Keratinocyte (primary cell): ENCODE data around the gene TGM4. TPM values are rescaled to one million over a fixed set of nuclear protein-coding genes. Genes with fewer than 3 reads are reported as not detected.

ENCODE experiments used
- DNase-seq: peaks from one replicate; pipeline ENCODE4 v3.0.0-alpha.2; 2011; ENCODE audit warnings: low read depth, missing footprints, low spot score
- FAIRE-seq: peaks from 2 replicates; lab custom pipeline; 2011; peaks lifted over from hg19 to GRCh38; lab: Jason Lieb, UNC
- H2AFZ ChIP-seq: 2 replicates; pipeline ENCODE4 v1.6.0; 2012; ENCODE audit warnings: low read length, control low read depth, inconsistent platforms; ENCODE audit not compliant: control insufficient read depth
- H3K27ac ChIP-seq: 2 replicates; pipeline ENCODE4 v1.5.1; 2011; ENCODE audit warnings: low read length; ENCODE audit not compliant: control insufficient read depth, insufficient read depth
- H3K27me3 ChIP-seq: 3 replicates; pipeline ENCODE4 v1.6.0; 2011; ENCODE audit warnings: low read length; ENCODE audit not compliant: control insufficient read depth, insufficient read depth; ENCODE audit errors: extremely low read depth
- H3K36me3 ChIP-seq, 2 experiments: 2 replicates in 1 of 2; 3 replicates in 1 of 2; pipeline ENCODE4 v1.5.1; 2011; ENCODE audit warnings: low read length in 2 of 2, mild to moderate bottlenecking in 1 of 2; ENCODE audit not compliant: control insufficient read depth in 2 of 2, insufficient read depth in 2 of 2; ENCODE audit errors: extremely low read depth in 1 of 2
- H3K4me1 ChIP-seq: 3 replicates; pipeline ENCODE4 v1.5.1; 2011; ENCODE audit warnings: low read length; ENCODE audit not compliant: control insufficient read depth, insufficient read depth; ENCODE audit errors: extremely low read depth
- H3K4me2 ChIP-seq: 3 replicates; pipeline ENCODE4 v1.6.0; 2011; ENCODE audit warnings: low read depth, low read length; ENCODE audit not compliant: control insufficient read depth, insufficient read depth; ENCODE audit errors: extremely low read depth
- H3K4me3 ChIP-seq, 3 experiments: fragments of 200-600 bp in 1 of 3; sonication (generic) in 1 of 3; 2 replicates in 2 of 3; 3 replicates in 1 of 3; pipeline ENCODE4 v1.5.1; 2011 to 2016; ENCODE audit warnings: low read length in 3 of 3, mild to moderate bottlenecking in 3 of 3, control low read depth in 2 of 3, inconsistent platforms in 1 of 3, low read depth in 1 of 3, mixed read lengths in 1 of 3, mixed run types in 1 of 3, moderate library complexity in 1 of 3; ENCODE audit not compliant: control insufficient read depth in 2 of 3, insufficient read depth in 2 of 3; ENCODE audit errors: extremely low read depth in 1 of 3
- H3K79me2 ChIP-seq: 2 replicates; pipeline ENCODE4 v1.6.0; 2012; ENCODE audit warnings: low read length; ENCODE audit not compliant: control insufficient read depth, insufficient read depth
- H3K9ac ChIP-seq: 3 replicates; pipeline ENCODE4 v1.6.0; 2011; ENCODE audit warnings: low read length; ENCODE audit not compliant: control insufficient read depth, insufficient read depth; ENCODE audit errors: extremely low read depth
- H3K9me1 ChIP-seq: 3 replicates; pipeline ENCODE4 v1.6.0; 2011; ENCODE audit warnings: low read length; ENCODE audit not compliant: control insufficient read depth, insufficient read depth; ENCODE audit errors: extremely low read depth
- H3K9me3 ChIP-seq: 2 replicates; pipeline ENCODE4 v1.5.1; 2012; ENCODE audit warnings: low read depth, low read length; ENCODE audit not compliant: control insufficient read depth
- H4K20me1 ChIP-seq: 3 replicates; pipeline ENCODE4 v1.6.0; 2011; ENCODE audit warnings: low read length; ENCODE audit not compliant: control insufficient read depth, insufficient read depth; ENCODE audit errors: extremely low read depth
- EZH2 ChIP-seq: IDR thresholded peaks from one replicate; pipeline ENCODE4 v1.6.1; 2012; ENCODE audit warnings: inconsistent platforms, mild to moderate bottlenecking, low read length, moderate library complexity
- dilution Hi-C: fragments of 300-500 bp; cut with MboI; formaldehyde crosslinking; loops from one replicate; pipeline ENCODE4 v1.7.0; 2020; ENCODE audit warnings: low sequenced_read_pairs; ENCODE audit not compliant: extremely low pct_ligation_motif_present
- polyA plus RNA-seq, 5 experiments: library from polyadenylated mRNA; depleted of rRNA in 3 of 5; stranded (reverse) in 3 of 5; stranded (forward) in 1 of 5; unstranded in 1 of 5; fragments of >200 nt; gene quantifications; 1 replicate in 1 of 5; 2 replicates in 3 of 5; 3 replicates in 1 of 5; pipeline versions ENCODE4 v1.2.1 to v1.2.3, GENCODE V29; 2011 to 2012; ENCODE audit warnings: missing spikeins in 2 of 5, low read depth in 1 of 5, low replicate concordance in 1 of 5
- TF ChIP-seq, protein P1 (sequence below), 3 experiments: IDR thresholded peaks in 1 of 3; conservative IDR thresholded peaks in 1 of 3; optimal IDR thresholded peaks in 1 of 3; 2 replicates in 2 of 3; 3 replicates in 1 of 3; pipeline versions ENCODE3 to v1.5.1; 2011; ENCODE audit warnings: low read length in 3 of 3, mild to moderate bottlenecking in 3 of 3, moderate library complexity in 2 of 3, control low read depth in 1 of 3, inconsistent platforms in 1 of 3; ENCODE audit not compliant: insufficient read depth in 2 of 3; ENCODE audit errors: extremely low read depth in 1 of 3

TGM4 gene
- polyA plus RNA-seq, 1 donor (not counting 4 experiments of a cell fraction or from before 2014, with no cell fraction given) = 1.3 TPM

DNA sequence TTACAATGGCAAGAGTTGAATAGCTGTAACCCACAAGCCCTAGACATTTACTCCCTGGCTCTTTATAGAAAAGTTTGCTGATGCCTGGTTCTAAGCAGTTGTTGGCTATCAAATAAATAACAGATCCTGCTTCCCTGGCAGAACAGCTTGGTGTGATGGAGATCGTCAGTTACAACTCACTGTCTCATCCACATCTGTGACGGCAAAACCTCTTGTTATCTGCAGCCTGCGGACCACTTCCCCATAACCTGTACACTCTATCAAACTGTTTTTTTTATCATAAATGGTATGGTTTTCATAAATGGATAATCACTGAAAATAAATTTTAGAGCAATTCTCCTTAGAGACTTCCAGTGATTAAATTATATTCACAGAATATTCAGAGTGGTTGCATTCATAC lies 87.5 kb downstream of the TGM4 start:
- FAIRE-seq = no peak
- H3K27ac ChIP-seq = no peak overlapping the region
- H3K9me3 ChIP-seq = no peaks in the 10 kb centered on the region
- no peaks in the 10 kb centered on the region for H3K27me3 ChIP-seq
- H3K9ac ChIP-seq = no peak overlapping the region
- H4K20me1 ChIP-seq = peaks cover 4% of the 10 kb centered on the region
- peaks cover 2% of the 10 kb centered on the region for H3K9me1 ChIP-seq
- H3K4me3 ChIP-seq = no peak overlapping the region
- H3K4me1 ChIP-seq = peaks cover 44% of the 10 kb centered on the region
- no peak overlapping the region for H2AFZ ChIP-seq
- H3K36me3 ChIP-seq = peaks cover 2 to 9% of the 10 kb centered on the region in 2 experiments
- H3K4me2 ChIP-seq = no peak overlapping the region
- DNase-seq = no peak
- H3K79me2 ChIP-seq = peaks cover 84% of the 10 kb centered on the region
- dilution Hi-C loops = no loop called here
- no peak for TF ChIP-seq EZH2
- TF ChIP-seq, protein P1, sequence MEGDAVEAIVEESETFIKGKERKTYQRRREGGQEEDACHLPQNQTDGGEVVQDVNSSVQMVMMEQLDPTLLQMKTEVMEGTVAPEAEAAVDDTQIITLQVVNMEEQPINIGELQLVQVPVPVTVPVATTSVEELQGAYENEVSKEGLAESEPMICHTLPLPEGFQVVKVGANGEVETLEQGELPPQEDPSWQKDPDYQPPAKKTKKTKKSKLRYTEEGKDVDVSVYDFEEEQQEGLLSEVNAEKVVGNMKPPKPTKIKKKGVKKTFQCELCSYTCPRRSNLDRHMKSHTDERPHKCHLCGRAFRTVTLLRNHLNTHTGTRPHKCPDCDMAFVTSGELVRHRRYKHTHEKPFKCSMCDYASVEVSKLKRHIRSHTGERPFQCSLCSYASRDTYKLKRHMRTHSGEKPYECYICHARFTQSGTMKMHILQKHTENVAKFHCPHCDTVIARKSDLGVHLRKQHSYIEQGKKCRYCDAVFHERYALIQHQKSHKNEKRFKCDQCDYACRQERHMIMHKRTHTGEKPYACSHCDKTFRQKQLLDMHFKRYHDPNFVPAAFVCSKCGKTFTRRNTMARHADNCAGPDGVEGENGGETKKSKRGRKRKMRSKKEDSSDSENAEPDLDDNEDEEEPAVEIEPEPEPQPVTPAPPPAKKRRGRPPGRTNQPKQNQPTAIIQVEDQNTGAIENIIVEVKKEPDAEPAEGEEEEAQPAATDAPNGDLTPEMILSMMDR (optimal IDR thresholded peaks at IDR 0.05 in 1 of 3, IDR thresholded peaks at IDR 0.05 in 1 of 3, conservative IDR thresholded peaks at IDR 0.05 in 1 of 3; ENCODE audit: extremely low read depth in 1 of 3, insufficient read depth in 2 of 3, low read length in 3 of 3) = no peak

DNA sequence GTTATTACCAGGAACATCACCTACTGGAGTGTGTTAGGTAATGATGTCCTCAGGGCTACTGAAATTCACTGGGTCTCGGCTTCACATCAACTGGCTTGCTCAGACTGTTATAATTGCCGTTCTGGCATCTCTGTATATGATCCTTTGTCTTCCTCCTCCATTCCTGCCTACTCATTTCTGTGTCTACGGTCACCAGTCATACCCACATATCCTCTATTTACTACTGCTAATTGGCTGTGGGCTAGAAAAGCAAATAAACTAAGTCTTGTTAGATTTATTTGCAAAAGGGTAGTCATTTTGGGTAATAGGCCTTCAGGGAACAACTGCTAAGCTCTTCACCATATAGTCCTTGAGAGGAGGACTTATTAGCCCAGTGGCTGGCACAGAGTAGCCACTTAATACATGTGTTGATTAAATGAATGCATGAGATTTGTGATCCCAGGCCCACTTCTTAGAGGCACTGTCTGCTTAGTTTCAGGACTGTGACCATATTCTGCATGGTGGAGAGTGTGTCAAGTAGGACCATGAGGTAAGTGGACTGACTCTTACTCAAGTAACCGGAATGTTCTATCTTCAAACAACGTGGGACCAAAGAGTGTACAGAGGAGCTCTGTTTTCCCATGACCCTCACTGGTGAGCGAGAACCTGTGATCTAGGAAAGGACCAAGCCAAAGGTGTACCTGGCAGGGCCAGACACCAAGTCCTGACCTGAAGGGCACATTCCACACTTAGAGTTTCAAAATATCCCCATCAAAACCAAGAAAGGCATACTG lies 88.4 kb downstream of the TGM4 start:
- no peak for DNase-seq
- dilution Hi-C loops = no loop called here
- Histone ChIP-seq H2AFZ (no peak overlapping the region), H3K27me3 (no peaks in the 10 kb centered on the region), H4K20me1 (peaks cover 4% of the 10 kb centered on the region), H3K9ac (no peak overlapping the region), H3K4me1 (peaks cover 54% of the 10 kb centered on the region), H3K9me3 (no peaks in the 10 kb centered on the region), H3K4me2 (peak overlapping the region; percentile 60), H3K79me2 (peaks cover 78% of the 10 kb centered on the region), H3K9me1 (peaks cover 2% of the 10 kb centered on the region), H3K4me3 (no peak overlapping the region), H3K27ac (peak overlapping the region; percentile 91), H3K36me3 (peaks cover 0 to 9% of the 10 kb centered on the region in 2 experiments)
- FAIRE-seq = peak; percentile 79
- TF ChIP-seq EZH2 = no peak
- TF ChIP-seq, protein P1 (optimal IDR thresholded peaks at IDR 0.05 in 1 of 3, IDR thresholded peaks at IDR 0.05 in 1 of 3, conservative IDR thresholded peaks at IDR 0.05 in 1 of 3; ENCODE audit: extremely low read depth in 1 of 3, insufficient read depth in 2 of 3, low read length in 3 of 3) = no peak
